GM12892 (cell line): ENCODE measurements around the gene C19orf85.

Experiments used
- POLR2A ChIP-seq: IDR thresholded peaks from 2 replicates; pipeline ENCODE4 v1.6.1; 2011; ENCODE audit warnings: low read depth, low read length, control low read depth
- POLR2AphosphoS5 ChIP-seq: IDR thresholded peaks from 2 replicates; pipeline ENCODE4 v1.6.1; 2011; ENCODE audit warnings: low read depth, low read length, control low read depth
- TAF1 ChIP-seq: IDR thresholded peaks from 2 replicates; pipeline ENCODE4 v1.6.1; 2011; ENCODE audit warnings: low read depth, mild to moderate bottlenecking, control low read depth, low read length, borderline replicate concordance

GRCh38 chr19:55486971-55487923, 22.7 kb upstream of the C19orf85 start:
- TF ChIP-seq POLR2A (no peak), POLR2AphosphoS5 (no peak), TAF1 (no peak)
